HG03025 (cell line): ENCODE results near the gene RASGEF1B.
"Not testable (repeated sequence)": the region's sequence is repeated elsewhere in the genome, so short reads cannot be mapped to it uniquely, and the experiment has no call there.

Experiments used
- ATAC-seq: cut with Tn5 transposase; IDR thresholded peaks from one replicate; pipeline ENCODE4 v1.9.1; 2021; ENCODE audit warnings: mild to moderate bottlenecking, moderate library complexity; ENCODE audit not compliant: unreplicated experiment, low FRiP score

RASGEF1B gene

DNA sequence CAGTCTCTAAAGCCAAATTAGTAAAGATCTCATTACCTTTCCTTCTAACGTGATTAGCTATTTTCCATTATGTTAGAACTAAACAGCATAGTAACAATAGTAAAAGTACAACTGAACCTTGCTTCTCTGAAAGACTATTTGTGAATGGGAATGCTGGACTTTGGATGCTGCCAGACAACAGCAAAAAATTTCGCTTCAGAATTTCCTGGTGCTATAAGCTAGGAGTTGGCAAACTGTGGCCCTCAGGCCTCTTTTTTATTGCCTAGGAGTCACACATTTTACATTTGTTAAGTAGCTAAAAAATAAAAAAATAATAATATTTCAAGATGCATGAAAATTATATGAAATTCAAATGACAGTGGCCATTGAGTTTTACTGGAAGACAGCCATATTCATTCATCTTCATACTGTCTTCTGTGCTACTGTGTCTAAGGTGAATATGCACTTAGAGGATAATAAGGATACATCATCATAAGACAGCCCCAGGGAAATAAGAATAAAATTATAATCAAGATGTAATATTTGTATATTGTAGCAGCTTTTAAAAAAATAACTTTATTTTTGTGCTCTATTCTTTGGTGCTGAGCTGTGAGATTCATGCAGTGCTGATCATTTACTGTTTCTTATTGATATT, 34.6 kb downstream of the RASGEF1B start:
- ATAC-seq: no peak

DNA sequence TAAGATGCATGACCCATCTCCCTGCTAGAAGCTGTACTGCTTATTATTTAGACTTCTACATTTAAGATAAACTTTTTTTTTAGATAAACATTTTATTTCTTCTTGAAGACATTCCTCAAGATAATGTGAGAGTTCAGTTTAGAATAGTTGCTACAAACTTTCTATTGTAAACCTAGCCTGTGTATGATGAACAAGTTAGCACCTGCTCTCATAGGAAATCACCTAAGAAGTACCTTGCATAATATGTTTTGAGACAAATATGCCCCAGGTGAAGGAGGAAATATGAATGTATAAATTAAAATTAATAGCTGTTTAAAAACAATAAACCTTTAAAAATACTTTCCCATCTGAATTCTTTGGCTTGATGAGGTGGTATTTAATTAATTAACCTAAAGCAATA, 35.6 kb downstream of the RASGEF1B start:
- no peak for ATAC-seq

DNA sequence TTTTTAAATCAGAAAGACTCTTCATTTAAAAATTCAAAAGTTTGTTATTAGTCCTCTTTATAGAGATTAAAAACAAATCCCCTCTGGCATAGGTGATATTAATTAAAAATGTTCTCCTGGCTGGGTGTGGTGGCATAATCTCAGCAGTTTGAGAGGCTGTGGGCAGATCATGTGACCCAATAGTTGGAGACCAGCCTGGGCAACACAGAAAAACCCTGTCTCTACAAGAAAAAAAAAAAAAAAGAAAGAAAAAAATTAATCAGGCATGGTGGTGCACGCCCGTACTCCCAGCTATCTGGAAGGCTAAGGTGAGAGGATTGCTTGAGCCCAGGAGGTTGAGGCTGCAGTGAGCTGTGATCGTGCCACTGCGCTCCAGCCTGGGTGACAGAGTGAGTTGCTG, 38.9 kb downstream of the RASGEF1B start:
- ATAC-seq: no peak

DNA sequence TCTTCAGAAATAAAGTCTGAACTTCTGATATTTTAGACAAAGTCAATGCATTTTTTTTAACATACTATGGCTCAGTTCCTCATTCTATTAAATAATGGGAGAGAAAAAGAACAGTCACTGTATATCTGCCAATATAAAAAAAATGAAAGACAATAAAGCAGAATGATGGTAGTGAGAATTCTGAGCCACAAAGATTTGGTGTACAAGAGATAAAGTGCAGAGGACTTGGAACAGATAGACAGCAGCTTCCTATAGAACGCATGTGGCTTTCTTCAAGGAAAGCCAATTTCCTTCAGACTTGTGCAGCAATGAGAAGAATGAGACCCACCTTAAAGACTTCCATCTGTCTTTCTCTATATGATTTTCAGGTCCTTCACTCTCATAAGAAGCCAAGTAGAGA, 39.7 kb downstream of the RASGEF1B start:
- ATAC-seq: no peak

DNA sequence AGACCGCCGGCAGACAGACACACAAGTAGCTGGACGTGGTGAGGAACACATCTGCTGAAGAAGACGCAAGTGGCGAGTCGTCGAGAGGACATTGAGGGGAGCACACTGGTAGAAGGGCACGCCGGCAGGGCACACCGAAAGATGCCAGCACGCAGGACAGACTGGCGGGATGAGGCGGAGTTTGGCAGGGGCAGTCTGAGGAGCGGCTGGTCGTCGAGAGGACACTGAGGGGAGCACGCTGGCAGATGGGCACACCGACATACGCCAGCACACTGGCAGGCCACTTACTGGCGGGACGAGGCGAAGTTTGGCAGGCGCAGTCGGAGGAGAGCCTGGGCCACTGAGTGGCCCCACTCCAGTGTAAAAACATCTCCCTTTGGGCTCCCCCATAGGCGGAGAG, 42.1 kb downstream of the RASGEF1B start:
- no peak for ATAC-seq

DNA sequence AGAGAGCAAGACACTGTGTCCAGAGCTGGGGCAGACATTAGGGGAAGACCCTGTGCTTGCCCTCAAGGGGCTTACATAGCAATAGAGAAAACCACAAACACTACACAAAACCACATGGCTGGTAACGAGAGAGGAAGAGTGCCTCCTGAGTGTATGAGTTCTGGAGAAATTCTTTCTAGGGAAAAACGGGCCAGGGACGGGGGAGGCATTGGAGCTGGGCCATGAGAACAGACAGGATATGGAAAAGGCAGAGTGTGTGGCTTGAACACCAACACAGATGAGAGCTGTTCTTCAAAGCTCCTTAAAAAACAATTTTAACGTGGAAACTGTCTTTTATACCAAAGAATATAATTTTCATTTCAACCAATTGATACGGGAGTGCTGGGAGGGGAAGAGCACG, 42.7 kb downstream of the RASGEF1B start:
- no peak for ATAC-seq

DNA sequence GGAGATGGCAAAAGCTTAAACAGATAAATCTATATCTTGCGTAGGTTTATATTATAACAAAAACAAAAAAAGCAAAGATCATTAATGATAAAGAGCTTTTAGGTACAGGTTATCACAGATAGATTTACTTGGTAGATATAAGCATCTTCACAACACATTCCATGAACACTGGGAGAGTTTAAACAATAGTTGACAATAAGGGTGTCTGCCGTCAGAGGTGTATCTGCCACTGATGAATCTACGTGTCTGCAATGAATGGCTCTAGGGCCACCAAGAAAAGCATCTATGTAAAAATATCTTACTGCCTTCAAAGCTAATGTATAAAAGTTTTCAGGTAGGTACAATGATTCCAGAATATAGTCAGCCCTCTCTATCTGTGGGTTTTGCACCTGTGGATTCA, 43.7 kb downstream of the RASGEF1B start:
- no peak for ATAC-seq

DNA sequence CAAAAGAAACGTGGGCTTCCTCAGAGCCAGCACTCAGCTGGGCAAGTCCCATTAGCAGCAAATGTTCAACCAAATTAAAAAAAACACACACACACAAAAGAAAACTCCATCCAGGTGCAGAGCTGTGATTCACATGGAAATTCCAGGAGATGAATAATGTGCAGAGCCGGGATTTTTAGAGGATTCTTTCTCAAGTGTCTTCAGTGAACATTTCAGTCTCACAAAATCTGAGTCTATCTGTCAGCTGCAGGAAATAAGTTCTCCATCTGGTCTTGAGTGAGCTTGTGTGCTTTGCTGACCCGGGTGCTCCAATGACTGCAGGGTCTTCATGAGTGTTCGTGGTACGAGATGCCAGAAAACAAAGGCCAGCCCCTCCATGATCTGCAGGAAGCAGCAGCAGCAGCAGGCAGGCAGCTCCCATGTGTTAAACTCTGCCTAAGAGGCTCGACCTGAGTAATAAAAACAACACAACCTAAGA, 44.3 kb downstream of the RASGEF1B start:
- no peak for ATAC-seq

DNA sequence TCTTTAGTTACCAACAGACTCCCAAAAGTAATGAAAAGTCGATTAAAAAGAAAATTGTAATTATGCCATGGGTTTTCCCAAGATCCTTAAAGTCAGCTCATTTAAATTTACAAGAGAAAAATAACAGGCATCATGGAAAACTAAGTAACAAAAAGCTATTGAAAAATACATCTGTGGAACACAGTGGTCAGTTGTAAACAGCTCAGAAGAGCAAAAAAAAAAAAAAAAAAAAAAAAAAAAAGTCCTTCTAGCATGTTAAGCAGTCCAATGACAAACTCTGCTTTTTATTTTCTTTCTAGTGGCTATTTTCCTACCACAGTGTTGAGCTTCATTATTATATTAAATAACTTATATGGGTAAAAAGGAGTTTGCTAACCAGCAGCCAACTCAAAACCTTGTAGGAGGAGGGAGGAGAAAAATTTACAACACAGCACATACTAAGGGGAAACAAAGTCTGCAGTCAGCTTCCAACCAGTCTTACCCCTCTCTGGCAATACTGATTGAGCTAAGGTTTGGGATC, 44.9 kb downstream of the RASGEF1B start:
- ATAC-seq: no peak

DNA sequence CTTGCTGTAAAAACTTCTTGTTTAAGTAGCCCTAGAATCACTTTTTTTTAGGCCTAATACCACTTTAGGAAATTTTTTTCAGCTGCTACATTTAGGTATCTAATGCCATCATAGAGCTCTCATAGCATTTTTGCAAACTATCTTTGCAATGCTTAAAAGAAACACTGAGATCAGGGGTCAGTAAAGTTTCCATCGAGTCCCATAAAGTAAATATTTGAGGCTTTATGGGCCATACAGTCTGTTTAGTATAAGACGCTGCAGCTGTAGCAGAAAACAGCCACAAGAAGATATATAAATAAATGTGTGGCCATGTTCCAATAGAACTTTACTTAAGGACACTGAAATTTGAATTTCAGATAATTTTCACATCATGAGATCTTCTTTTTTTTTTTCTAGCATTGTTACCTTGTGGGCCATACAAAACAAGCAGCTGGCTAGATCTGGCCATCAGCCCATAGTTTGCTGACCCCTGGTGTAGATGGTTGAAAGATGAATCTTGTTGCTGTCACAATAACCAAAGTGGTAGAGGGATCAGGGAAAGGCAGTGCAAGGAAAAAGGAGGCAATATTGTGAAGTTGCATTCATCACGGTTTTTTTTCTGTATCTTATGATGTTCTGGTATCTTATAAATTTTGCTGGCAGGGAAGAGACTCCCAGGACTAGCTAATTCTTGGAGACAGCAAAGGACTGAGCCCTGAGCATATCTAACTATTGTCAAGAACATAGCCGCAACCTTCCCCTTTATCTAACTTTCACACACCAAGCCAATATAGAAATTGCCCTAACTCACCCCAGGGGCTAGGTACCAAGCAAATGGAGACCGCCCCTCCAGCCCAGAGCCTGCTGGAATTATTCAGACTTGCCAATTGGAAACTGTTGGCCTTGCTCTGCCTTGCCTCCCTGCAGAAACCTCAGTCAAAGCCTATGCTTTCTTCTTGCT, 46.6 kb downstream of the RASGEF1B start:
- ATAC-seq: no peak

DNA sequence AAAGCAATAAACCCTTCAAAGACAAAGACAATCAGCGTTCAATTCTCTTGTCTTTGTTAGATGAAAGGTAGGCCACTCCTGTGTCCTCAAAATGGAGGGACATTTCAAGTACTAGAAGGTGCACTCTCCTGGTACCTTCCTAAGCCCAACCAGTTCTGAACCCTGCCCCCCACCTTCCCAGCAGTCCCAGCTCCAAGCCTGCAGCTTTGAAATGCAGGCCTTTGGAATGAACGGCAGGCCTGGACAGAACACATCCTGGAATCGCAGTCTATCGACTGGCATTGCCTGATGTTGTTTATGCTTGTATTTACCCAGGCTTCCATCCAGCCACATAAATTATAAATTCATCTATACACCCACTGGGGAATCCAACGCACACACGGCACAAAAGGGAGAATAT, 47.4 kb downstream of the RASGEF1B start:
- no peak for ATAC-seq

DNA sequence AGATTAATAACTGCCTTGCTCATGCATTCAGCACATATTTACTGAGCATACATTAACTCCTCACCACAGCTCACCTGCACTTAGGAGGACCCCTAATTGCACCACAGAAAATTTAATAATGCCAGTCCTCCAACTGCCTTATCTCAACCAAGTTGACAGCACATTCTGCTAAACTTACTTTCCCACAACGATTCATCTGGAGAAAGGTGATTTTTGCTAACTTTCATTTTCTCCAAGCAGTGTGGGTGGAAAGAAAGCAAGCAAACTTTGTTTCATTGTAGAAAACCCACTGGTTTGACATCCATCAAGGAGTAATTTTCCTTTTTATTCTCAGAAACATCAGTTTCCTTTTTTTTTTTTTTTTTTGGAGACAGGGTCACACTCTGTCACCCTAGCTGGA, 49.1 kb downstream of the RASGEF1B start:
- ATAC-seq: no peak

DNA sequence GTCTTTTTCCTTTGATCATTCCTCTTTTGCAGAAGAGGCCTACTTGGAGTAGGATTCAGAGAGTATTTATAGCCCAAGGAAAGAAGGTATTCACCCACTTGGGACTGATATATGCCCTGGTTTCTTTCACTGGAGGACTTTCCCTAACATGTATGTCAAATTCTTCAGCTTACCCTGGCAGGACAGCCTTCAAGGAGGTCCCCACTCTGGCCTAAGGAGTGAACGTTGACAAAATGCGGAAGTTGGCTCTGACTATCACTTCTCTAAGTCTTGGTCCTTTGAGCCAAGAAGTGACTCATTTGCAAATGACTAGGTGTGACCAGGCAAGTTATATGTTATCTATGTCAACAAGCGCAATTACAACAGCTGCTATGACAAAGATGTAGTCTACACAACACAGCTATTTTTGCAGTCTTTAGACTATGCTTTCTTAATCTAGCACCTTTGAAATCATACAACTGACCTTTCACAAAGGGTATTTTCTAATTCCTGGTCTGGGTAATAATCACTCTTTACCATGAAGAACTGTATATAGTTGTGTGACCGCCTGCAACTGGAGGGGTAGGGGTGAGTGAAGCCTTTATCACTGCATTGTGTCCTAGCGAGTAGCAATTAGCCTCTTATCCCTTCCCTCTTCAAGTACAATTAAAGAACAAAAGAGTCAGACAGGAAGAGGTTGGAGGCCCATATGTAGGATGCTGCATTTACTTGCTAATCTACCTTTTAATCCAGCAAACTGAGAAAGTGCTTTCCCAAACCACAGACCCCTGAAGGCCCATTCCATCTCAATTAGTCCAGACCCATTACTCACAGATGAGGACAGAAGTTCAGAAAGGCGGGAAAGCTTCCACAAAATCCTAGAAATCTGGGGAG, 50.1 kb downstream of the RASGEF1B start:
- peak; percentile 100 for ATAC-seq

DNA sequence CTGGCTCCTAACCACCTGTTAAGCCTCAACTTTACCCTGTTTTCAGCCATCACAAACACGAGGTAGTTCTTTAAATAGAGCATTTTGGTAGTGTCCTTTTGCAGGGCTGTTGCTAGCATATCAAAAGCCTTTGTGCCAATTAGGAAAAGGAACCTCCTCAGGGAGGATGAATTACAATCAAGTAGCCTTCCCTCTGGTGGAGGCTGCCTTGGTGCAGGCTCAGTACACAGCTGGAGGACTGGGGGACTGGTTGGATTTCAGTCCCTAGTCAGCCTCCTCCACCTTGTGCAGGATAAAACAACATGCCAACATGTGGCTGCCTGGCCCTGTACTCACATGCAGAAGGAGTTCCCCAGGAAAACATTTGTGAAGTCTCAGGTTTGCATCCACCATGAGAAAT, 53.1 kb downstream of the RASGEF1B start:
- no peak for ATAC-seq

DNA sequence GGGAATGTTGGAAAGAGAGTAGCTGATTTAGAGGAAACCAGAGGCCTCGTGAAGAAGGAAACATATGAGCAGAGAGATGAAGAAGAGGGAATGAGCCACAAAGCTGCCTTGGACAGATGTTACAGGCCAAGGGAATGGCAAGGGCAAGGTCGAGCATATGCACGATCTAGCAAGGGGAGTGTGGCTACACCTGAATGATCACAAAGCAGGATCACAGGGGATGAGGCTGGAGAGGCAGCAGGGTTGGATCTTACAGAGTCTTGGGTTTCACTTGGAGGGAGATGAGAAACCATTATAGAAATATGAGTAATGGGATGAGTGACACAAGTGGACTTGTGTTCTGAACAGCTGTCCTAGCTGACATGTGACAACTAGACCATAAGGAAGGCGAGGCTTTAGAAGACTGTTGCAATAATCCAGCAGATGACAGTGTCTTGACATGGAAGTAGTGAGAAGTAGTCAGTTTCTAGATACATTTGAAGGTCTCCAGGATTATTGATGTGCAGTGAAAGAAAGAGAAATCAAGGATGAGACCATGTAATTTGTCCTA, 58.7 kb downstream of the RASGEF1B start:
- no peak for ATAC-seq

DNA sequence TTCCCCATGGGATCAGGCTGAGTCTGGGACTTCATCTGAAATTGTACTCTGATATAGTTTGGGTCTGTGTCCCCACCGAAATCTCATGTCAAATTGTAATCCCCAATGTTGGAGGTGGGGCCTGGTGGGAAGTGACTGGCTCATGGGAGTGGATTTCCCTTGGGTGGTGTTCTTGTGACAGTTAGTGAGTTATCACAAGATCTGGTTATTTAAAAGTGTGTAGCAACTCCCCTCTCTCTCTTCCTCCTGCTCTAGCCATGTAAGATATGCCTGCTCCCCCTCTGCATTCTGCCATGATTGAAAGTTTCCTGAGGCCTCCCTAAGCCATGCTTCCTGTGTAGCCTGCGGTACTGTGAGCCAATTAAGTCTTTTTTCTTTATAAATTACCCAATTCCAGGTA, 61.0 kb downstream of the RASGEF1B start:
- no peak for ATAC-seq

DNA sequence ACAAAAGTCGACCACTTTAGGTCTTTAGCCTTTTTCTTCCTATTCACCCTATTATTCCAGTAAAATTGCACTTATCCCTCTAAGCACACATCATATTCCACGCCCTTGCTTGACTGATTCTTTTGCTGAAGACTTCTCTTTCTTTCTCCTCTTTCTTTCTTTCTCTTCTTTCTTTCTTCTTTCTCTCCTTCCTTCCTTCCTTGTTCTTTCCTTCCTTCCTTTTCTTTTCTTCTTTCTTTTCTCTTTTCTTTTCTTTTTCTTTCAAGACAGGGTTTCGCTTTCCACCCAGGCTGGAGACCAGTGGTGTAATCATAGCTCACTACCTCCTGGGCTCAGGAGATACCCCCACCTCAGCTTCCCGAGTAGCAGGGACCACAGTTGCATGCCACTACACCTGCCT, 61.9 kb downstream of the RASGEF1B start:
- ATAC-seq: no peak

DNA sequence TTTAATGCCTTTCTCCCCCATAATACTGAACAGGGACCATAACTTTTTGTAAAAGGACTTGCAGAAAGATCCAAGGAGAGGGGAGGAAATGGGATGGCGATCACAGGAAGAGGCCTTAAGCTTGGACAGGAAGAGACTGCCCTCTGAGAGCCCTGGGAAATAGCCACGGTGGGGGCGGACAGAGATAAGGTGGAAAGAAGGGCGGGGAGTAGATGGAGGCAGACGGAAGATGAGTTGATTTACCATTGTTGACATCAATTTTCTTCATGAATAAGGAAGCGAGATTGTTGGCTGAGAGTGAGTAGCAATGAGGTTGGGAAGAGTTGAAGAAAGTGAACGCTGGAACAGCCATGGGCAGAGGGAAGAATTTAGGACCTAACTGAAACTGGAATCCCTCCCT, 63.4 kb downstream of the RASGEF1B start:
- ATAC-seq: no peak

DNA sequence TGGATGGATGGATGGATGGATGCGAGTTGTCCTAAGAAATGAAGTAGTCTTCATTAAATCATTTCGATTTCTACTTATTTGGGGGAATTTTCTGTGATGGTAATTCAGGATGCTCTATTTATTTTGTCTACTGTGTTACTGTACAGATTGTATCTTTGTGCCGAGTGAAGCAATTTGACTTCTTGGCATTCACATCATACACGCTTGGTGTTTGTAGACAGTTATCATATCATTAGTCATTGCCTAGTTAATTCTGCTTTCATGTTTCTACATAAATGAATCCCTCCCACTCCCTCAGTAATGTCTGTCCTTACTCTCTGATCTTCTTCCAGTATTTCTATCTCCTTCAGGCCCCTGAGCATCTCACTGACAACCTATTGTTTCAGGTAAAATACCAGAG, 64.0 kb downstream of the RASGEF1B start:
- no peak for ATAC-seq

DNA sequence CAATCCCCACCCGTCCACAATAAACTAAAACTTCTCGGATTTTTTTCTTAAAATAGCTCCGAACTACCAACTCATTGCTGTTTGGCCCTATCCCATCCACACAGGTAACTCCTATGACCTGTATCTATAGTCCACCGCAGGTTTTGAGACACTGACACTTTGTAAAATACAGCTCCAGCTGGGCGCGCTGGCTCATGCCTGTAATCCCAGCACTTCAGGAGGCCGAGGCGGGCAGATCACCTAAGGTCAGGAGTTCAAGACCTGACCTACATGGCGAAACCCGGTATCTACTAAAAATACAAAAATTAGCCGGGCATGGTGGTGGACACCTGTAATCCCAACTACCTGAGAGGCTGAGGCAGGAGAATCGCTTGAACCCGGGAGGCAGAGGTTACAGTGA, 65.2 kb downstream of the RASGEF1B start:
- not testable (repeated sequence) for ATAC-seq
